ENCODE measurements around the gene SVEP1. TPM values are rescaled to one million over a fixed set of nuclear protein-coding genes. Genes with fewer than 3 reads are reported as not detected.

SVEP1 gene
- total RNA-seq, 2 experiments from 2014 or later: not detected

- no peaks in the 10 kb centered on the region for H3K4me1 Mint-ChIP-seq (ENCODE audit: low read depth)
- ChIA-PET CTCF (no interaction called here), POLR2A (no interaction called here)
- H3K27me3 ChIP-seq (ENCODE audit: control insufficient read depth in 1 of 2, insufficient read depth in 2 of 2, low read length in 2 of 2): no peaks in the 10 kb centered on the region
- no peak for ATAC-seq (ENCODE audit: poor library complexity)
- no peaks in the 10 kb centered on the region for H3K27me3 Mint-ChIP-seq
- intact Hi-C loops (cut with DNase I, micrococcal nuclease): no loop called here
- no peak overlapping the region for H3K4me3 Mint-ChIP-seq
- no peak overlapping the region for H3K27ac ChIP-seq (ENCODE audit: low read depth in 1 of 2, low read length in 2 of 2)
- no peak for TF ChIP-seq CTCF (IDR thresholded peaks at IDR 0.05)
- H3K9me3 ChIP-seq (ENCODE audit: control insufficient read depth in 1 of 2, insufficient read depth in 1 of 2, low read length in 2 of 2): no peaks in the 10 kb centered on the region
- H3K36me3 ChIP-seq (ENCODE audit: insufficient read depth, low read length): no peaks in the 10 kb centered on the region
- H3K36me3 Mint-ChIP-seq (ENCODE audit: low read depth): no peaks in the 10 kb centered on the region
- no peak for DNase-seq
- H3K9me3 Mint-ChIP-seq: no peaks in the 10 kb centered on the region
- H3K4me3 ChIP-seq (ENCODE audit: low read length): no peak overlapping the region
- H3K27ac Mint-ChIP-seq: no peak overlapping the region
- H3K4me1 ChIP-seq (ENCODE audit: insufficient read depth, low read length): no peaks in the 10 kb centered on the region
These were observed 110.6 kb downstream of the SVEP1 start for GRCh38 chr9:110468950-110469349.

- ATAC-seq (ENCODE audit: poor library complexity) (no peak), DNase-seq (no peak)
- Histone ChIP-seq H3K36me3 (ENCODE audit: insufficient read depth, low read length) (no peaks in the 10 kb centered on the region), H3K4me1 (ENCODE audit: insufficient read depth, low read length) (no peaks in the 10 kb centered on the region), H3K27ac (ENCODE audit: low read depth in 1 of 2, low read length in 2 of 2) (no peak overlapping the region), H3K9me3 (ENCODE audit: control insufficient read depth in 1 of 2, insufficient read depth in 1 of 2, low read length in 2 of 2) (no peaks in the 10 kb centered on the region), H3K4me3 (ENCODE audit: low read length) (no peak overlapping the region), H3K27me3 (ENCODE audit: control insufficient read depth in 1 of 2, insufficient read depth in 2 of 2, low read length in 2 of 2) (no peaks in the 10 kb centered on the region)
- Mint-ChIP-seq H3K9me3 (no peaks in the 10 kb centered on the region), H3K27me3 (no peaks in the 10 kb centered on the region), H3K4me1 (ENCODE audit: low read depth) (no peaks in the 10 kb centered on the region), H3K27ac (no peak overlapping the region), H3K4me3 (no peak overlapping the region), H3K36me3 (ENCODE audit: low read depth) (no peaks in the 10 kb centered on the region)
- POLR2A ChIA-PET: no interaction called here
- intact Hi-C loops (cut with DNase I, micrococcal nuclease): no loop called here
- no peak for TF ChIP-seq CTCF (IDR thresholded peaks at IDR 0.05)
- CTCF ChIA-PET: no interaction called here
These were observed 114.4 kb downstream of the SVEP1 start for GRCh38 chr9:110465190-110465589.

GRCh38 chr9:110464321-110464720 is 115.2 kb downstream of the SVEP1 start:
- DNase-seq: no peak
- Mint-ChIP-seq H3K27ac (no peak overlapping the region), H3K4me3 (no peak overlapping the region), H3K36me3 (ENCODE audit: low read depth) (no peaks in the 10 kb centered on the region), H3K9me3 (no peaks in the 10 kb centered on the region), H3K27me3 (no peaks in the 10 kb centered on the region), H3K4me1 (ENCODE audit: low read depth) (no peaks in the 10 kb centered on the region)
- H3K27me3 ChIP-seq (ENCODE audit: control insufficient read depth in 1 of 2, insufficient read depth in 2 of 2, low read length in 2 of 2): no peaks in the 10 kb centered on the region
- no peaks in the 10 kb centered on the region for H3K9me3 ChIP-seq (ENCODE audit: control insufficient read depth in 1 of 2, insufficient read depth in 1 of 2, low read length in 2 of 2)
- intact Hi-C loops (cut with DNase I, micrococcal nuclease): no loop called here
- H3K27ac ChIP-seq (ENCODE audit: low read depth in 1 of 2, low read length in 2 of 2): no peak overlapping the region
- no peaks in the 10 kb centered on the region for H3K4me1 ChIP-seq (ENCODE audit: insufficient read depth, low read length)
- CTCF ChIA-PET: no interaction called here
- no peak overlapping the region for H3K4me3 ChIP-seq (ENCODE audit: low read length)
- POLR2A ChIA-PET: no interaction called here
- TF ChIP-seq CTCF (IDR thresholded peaks at IDR 0.05): no peak
- H3K36me3 ChIP-seq (ENCODE audit: insufficient read depth, low read length): no peaks in the 10 kb centered on the region
- no peak for ATAC-seq (ENCODE audit: poor library complexity)

Data from CD4-positive, alpha-beta T cell (primary cell).